HG02884 (cell line): Measurements from ENCODE around the gene ING1.
"Not testable (repeated sequence)": the region's sequence is repeated elsewhere in the genome, so short reads cannot be mapped to it uniquely, and the experiment has no call there.

Experiments used
- ATAC-seq: cut with Tn5 transposase; IDR thresholded peaks from one replicate; pipeline ENCODE4 v1.9.1; 2021; ENCODE audit warnings: mild to moderate bottlenecking, moderate library complexity; ENCODE audit not compliant: unreplicated experiment

The ING1 gene, protein sequence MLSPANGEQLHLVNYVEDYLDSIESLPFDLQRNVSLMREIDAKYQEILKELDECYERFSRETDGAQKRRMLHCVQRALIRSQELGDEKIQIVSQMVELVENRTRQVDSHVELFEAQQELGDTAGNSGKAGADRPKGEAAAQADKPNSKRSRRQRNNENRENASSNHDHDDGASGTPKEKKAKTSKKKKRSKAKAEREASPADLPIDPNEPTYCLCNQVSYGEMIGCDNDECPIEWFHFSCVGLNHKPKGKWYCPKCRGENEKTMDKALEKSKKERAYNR

DNA sequence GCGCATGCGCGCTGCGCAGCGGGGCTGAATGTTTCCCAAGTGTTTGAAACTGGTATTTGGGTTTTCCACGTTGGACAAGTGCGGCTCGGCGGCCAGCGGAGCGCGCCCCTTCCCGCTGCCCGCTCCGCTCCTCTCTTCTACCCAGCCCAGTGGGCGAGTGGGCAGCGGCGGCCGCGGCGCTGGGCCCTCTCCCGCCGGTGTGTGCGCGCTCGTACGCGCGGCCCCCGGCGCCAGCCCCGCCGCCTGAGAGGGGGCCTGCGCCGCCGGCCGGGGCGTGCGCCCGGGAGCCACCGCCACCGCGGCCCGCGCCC lies at the start of gene ING1:
Gene ING1 (plus strand): TSS at position 59 of the 311 bp plus-strand sequence. CDS start 450 bp downstream, outside the sequence.
- ATAC-seq: no peak

DNA sequence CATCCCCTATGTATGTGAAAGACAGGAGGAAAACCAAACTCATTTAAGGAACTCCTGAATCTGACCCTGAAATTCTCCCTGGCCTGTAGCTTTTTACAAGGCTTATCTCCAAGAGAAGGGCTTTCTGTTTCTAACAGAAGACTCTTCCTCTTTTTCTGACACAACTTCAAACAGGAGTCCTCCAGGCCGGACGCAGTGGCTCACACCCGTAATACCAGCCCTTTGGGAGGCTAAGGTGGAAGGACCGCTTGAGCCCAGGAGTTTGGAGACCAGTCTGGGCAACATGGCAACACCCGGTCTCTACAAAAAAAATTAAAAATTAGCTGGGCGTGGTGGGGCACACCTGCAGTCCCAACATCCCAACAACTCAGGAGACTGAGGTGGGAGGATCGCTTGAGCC lies 49.5 kb upstream of the ING1 start:
- no peak for ATAC-seq

DNA sequence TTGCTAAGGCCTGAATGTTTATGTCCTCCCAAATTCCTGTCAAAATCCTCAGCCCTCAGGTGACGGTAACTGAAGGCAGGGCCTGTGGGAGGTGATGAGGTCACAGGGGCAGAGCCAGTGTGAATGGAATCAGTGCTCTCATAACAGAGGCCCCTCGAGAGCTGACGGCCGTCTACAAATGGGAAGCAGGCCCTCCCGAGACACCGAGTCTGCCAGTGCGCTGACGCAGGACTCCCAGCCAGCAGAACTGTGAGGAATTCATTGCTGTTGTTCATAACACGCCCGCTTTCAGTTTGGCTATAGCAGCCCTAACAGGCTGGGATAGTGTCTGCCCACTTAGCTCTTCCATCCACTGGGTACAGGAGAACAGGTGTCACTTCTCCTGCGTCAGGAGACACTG lies 48.8 kb upstream of the ING1 start:
- no peak for ATAC-seq

DNA sequence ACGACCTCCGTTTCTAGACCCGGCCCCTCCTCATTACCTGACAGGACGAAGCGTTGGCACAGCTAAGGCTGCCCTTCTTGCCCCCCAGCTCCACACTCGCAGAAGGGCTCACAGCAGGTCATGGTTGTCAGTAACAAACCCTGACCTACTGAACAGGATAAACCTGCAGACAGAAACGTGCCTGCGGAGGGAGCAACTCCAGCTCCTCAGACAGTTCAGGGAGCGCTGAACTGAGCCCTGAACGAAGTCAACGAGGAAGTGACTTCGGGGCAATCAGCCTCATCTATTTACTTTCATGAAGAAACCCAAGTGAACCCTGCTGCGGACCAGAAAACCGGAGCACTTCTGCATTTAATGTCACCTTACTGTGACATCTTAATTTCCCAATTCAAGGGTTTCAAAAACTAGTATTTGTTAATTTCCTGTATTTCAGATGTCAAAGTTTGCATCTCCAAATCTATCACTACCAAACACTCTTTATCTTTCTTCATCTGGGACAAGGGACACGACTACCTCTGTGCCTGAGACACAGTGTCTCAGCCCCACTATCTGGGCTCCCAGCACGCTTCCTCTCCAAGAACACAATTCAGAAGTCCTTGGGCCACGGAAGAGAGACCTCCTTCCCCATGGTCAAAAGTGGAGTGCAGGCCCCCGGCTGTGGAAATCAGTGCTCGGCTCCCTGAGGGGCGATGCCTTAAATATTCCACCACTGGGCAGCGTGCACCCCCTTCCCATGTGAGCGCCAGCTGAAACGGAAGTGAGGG lies 47.8 kb upstream of the ING1 start:
- no peak for ATAC-seq

DNA sequence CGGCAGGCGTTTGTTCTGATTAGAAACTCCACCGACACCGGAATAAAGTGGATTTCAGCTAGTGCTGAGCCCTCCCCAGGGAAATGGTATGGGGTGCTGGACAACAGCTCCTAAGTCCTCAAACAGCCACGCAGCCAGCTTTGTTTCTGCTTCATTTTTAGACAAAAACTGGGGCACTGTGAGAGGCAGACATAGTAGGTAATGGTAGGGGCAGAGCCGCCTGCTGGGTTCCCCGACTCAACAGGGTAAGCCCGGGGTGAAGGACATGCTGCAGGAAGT lies 47.3 kb upstream of the ING1 start:
- ATAC-seq: no peak

DNA sequence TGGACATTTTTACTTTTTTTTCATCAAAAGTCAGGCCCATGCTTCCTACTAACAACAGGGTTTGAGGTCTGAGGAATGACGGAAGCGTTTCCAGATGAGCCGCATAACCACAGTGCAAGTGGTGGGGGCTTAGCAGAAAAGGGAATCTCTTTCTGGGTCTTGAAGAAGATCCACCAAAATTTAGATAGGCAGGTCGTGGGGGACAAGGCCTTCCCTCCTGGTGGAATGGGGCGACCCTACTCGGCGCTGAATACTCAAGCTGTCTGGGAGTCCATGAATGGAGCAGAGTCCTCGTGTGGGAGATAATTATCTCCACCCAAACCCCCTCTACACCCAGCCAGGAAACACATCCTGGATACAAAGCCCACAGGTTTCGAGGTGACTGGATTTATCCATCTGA lies 44.5 kb upstream of the ING1 start:
- ATAC-seq: no peak

DNA sequence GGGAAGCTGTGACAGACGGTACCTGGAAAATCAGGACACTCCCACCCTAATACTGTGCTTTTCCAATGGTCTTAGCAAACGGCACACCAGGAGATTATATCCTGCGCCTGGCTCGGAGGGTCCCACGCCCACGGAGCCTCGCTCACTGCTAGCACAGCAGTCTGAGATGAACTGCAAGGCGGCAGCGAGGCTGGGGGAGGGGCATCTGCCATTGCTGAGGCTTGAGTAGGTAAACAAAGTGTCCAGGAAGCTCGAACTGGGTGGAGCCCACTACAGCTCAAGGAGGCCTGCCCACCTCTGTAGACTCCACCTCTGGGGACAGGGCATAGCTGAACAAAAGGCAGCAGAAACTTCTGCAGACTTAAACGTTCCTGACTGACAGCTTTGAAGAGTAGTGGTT lies 43.7 kb upstream of the ING1 start:
- not testable (repeated sequence) for ATAC-seq

DNA sequence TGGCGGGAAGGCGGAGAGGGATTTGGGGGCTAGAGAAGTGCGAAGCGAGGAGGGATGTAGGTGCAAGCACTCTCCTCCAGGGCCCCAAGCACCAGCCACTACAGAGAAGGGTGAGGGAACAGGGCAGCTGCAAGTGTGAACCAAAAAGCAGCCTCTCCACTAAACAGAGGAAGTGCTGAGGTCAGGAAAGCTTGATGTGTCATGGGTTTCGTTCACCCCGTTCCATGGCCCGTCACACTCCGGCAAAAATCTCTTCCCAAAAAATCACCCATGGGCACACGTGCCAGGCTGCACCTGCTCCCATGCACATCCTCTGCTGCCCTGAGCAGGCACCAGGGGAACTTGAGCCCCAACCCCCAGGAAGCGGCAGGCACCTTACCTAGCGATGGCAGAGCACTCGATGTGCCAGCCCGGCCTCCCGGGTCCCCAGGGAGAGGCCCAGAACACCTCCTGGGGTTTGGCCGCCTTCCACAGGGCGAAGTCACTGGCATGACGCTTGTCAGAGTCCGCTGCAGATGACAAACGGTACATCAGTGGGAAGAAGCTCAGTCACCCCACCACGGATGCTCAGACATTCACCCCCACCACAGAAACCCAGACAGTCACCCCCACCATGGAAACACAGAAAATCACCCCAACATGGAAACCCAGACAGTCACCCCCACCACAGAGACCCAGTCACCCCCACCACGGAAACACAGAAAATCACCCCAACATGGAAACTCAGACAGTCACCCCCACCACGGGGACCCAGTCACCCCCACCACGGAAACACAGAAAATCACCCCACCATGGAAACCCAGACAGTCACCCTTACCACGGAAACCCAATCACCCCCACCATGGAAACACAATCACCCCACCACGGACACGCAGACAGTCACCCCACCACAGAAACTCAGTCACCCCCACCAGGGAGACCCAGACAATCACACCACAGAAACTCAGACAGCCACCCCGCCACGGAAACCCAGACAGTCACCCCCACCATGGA lies 36.6 kb upstream of the ING1 start:
- ATAC-seq: peak; percentile 70

DNA sequence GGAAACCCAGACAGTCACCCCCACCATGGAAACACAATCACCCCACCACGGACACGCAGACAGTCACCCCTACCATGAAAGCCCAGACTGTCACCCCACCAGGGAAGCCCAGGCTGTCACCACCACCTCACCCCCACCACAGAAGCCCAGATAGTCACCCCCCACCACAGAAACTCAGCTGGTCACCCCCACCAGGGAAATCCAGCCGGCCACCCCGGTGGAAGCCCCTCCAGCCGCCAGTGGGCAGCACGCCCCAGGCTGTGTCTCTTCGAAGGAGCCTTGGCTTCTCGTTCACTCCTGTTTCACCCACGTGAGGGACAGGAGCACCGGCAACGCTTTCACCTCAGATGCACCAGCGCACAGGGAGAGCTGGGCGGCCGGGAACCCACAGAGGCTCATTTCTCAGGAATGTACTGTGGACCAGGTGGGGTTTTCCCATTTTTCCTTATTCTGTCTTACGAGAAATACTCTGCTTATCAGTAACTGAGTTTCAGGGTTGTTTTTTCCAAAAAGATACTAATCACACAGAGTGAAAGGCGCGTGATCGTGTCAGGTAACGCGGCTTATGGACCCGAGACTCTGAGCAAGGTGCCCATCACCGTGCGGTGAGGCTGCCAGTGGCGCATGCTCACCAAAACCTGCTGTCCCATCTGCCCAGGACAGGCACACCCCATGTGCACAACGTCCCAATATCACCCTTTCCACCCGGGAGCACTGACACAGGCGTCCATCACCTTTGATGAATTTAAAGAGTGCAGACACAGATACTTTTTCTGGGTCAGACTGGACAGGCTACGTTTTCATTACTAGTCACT lies 35.6 kb upstream of the ING1 start:
- no peak for ATAC-seq

DNA sequence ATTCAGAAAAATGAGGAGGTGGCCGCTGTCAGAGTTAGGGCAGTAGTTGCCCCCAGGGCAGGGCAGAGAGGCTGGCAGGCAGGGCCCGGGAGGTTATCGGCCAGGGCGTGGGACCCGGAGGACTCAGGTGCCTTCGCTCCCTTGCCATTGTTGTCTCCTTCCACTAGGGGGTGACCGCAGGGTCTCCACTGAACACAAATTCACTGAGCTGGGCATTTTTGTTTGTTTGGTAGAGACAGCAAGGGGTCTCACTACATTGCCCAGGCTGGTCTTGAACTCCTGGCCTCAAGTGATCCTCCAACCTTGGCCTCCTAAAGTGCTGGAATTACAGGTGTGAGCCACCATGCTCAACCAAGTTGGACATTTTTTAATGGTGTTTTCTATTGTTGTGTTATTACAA lies 32.6 kb upstream of the ING1 start:
- no peak for ATAC-seq

DNA sequence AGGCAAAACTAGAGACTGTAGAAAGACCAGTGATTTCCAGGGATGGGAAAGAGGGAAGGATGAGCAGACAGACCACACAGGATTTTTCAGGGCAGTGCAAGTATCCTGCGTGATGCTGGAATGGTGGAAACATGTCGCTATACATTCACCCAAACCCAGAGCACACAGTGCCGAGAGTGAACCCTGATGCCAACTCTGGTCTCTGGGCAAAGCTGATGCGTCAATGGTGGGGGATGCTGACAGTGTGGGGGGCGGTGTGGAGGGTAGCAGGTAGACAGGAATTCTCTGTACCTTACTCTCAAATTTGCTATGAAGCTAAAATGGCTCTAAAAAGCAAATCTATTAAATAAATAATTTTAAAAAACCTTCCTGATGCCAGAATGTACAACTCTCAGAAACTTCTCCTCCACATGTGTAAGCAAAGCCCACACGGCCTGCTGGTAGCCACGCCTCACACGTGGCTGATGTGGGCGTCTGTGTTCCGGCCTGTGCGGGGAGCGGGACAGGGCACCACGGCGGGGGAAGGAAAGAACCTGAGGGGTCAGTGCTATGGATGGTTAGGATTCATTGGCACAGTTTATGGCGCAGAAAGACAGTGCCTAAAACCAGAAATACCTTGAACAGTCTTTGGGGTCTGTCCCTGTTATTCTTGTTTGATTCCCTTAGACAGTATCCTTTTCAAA lies 31.5 kb upstream of the ING1 start:
- ATAC-seq: no peak

DNA sequence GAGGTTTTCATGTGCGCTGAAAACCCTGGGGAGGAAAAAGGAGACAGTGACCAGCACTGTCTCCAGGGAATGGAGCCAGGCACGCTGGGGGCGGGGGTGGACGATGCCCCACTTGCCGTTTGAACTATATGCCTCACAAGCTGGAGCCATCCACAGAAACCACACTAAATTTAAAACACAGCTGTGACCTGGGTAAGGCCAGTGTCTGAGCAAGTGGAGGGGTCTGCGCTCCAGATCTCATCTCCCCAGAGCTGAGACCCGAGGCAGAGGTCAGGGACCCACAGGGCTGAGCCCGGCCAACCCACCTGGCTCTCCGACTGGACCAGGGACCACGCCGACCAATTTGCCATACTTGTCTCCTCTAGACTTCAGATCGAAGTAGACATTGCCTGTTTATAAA lies 30.8 kb upstream of the ING1 start:
- ATAC-seq: no peak

DNA sequence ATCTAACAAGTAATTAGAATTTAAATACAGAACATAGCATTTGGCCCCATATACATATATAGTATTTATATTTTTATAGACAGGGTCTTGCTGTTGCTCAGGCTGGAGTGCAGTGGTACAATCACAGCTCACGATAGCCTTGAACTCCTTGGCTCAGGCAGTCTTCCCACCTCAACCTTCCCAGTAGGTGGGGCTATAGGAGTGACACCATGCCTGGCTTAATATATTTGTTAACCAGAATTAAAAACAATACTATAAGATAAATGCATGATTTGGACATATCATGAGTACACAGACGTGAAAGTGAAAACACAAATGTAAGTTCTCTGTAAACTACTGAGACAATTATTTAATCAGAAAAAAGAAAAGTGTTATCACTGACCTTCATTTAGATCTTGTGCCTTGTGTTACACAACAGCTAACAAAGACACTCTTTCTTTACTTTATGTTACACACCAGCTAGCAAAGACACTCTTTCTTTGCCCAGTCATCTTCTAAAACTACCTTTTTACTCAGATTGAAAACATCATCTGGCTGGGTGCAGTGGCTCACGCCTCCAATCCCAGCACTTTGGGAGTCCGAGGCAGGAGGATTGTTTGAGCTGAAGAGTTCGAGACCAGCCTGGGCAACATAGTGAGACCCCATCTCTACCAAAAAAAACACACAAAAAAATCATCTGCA lies 30.2 kb upstream of the ING1 start:
- ATAC-seq: no peak

DNA sequence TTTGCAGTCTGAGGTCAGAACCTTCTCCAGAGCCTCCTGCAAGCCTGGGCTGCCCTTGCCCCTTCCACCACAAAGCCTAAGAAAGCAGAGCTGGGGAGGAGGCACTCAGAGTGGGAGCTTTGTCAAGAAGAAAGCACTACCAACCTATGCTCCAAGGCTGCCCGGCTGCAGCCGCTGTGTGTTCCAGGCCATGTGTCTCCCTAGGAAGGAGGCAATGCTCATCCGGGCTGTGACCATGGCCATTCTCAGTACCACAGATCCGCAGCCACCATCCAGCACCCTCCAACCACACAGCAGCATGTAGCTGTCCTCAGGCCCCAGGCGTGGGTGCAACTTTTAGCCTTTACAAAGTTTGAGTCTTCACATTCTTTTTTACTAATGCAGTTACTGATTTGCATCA lies 29.6 kb upstream of the ING1 start:
- ATAC-seq: no peak

DNA sequence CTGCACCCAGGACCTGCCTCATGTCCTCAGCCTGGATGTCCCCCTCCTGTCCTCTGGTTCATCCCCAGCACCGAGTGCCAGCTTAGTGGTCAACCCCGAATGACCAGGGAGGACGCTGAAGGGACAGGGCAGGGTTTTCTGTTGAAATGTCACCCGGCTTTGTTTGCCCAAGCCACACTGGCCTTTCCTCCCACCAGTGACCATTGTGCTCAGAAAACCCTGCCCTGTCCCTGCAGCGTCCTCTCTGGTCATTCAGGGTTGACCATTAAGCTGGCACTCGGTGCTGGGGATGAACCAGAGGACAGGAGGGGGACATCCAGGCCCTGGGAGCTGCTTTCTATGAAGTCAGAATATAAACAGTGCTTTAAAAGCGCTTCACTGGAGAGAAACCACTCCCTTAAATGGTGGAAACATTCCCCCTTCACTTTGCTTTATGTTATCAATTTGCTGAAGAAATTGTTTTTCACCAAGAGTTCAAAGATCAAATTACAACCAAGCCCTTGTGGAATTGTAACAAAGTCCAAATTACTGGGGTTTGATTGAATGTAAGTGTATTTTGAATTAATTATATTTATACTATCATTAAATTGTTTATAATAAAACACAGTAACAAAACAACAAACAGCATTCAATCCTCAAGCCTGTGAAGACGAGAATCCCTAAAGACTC lies 29.0 kb upstream of the ING1 start:
- no peak for ATAC-seq

DNA sequence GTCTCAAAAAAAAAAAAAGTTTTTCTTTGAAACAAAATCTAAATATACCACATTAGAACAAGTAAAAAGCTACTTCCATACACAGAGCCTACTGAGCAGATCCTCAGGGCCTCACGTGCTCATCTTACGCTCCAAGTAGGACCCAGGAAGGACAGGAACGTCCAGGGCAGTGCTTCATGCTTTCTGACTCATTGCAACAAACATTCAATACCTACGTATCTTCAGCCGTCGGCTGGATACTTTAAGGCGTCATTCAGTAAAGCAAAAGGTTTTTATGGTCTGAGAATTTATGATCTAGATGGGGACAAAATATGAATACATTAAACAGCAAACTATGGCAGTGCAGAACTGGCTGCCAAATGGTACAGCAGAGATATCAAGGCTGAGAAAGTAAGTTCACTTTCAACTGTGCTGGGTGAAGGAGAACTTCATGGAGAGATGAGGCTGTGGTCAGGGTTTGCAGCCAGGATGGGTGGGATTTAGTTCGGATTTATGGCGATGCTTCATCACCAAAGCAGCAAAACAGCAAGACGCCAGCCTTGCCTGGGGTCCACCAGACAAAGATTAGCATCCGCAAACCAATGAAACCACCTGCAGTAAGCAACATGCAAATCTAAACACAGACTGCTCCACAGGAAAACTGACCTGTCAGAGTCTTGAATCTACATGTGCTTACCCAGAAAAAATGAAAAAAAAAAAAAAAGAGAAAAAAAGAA lies 28.0 kb upstream of the ING1 start:
- ATAC-seq: no peak

DNA sequence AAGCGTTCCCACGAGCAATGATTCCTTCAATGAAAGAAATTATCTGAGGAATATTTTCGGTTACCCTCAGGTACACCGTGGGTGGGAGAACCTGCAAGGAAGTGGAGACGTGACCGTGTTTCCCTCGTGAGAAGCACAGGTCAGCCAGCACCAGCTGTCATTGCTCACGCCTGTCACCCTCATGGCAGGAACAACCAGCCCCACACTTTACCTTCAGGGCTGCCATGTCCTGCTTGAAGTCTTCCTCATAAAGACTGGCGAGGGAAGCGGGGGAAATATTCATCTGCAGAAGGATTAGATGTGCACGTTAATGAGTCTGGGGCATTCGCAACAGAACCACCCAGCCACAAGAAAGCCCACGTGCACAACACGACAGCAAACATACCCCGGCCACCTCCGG lies 25.8 kb upstream of the ING1 start:
- ATAC-seq: no peak

DNA sequence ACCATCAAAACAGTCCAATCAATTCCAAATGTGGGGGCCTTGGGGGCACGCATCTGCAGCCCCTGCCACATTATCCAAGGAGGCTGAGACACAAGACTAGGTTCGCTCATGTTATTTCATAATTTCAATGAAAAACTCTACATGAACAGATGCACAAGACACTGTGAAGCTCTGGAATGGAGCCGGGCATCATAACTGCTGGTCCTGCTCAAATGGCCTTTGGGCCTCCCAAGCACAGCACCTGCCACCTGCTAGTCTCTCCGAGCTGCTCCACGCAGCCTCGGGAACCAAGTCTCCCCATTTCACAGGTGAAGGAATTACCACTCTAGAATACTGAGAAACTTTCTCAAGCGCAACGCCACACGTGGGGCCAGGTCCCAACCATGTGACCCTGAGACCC lies 24.5 kb upstream of the ING1 start:
- no peak for ATAC-seq

DNA sequence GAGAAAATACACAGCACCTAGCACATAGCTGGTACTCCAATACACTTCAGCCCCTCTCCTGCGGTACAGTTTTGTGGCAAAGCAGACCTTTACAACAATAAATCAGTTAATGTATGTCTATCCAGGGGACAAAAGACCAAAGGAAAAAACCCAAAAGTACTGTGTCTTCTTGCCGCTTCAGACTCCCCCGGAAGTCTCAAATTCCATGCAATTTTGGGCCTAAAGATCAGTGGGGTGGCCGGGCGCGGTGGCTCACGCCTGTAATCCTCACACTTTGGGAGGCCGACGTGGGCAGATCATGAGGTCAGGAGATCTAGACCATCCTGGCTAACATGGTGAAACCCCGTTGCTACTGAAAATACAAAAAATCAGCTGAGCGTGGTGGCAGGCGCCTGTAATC lies 23.8 kb upstream of the ING1 start:
- no peak for ATAC-seq
